ENCODE results near the gene UGT1A4.

The UGT1A4 gene

DNA sequence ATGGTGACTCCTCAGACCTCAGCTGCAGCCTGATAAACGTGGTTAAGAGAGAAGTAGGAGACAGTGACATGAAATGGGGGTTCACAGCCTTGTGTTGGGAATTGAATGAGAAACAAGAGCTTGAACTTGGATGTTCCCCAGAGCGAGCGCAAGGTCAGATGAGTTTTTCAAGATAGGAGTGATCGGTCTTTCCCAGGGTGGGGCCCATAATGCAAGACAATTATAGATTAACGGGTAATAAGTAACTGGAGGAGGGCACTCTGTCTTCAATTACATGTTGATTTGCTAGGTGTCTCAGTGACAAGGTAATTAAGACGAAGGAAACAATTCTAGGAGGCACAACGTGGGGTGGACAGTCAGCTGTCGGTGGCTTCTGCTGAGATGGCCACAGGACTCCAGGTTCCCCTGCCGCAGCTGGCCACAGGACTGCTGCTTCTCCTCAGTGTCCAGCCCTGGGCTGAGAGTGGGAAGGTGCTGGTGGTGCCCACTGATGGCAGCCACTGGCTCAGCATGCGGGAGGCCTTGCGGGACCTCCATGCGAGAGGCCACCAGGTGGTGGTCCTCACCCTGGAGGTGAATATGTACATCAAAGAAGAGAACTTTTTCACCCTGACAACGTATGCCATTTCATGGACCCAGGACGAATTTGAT is 5.8 kb upstream of the UGT1A4 start, which contains the start of gene UGT1A5:
Gene UGT1A5, plus strand, starts transcription at position 297 of the 651 bp plus-strand sequence. Its CDS starts 85 bp downstream, at position 382.
- TF ChIP-seq EP300 (IDR thresholded peaks at IDR 0.05; ENCODE audit: borderline replicate concordance) (no peak), RAD21 (IDR thresholded peaks at IDR 0.05; ENCODE audit: low read depth) (no peak), ZBTB7A (IDR thresholded peaks at IDR 0.05; ENCODE audit: low read depth) (no peak), NFIC (IDR thresholded peaks at IDR 0.05) (no peak), FOXM1 (IDR thresholded peaks at IDR 0.05; ENCODE audit: borderline replicate concordance, low read depth) (no peak), CREB1 (IDR thresholded peaks at IDR 0.05; ENCODE audit: low read depth) (no peak), TCF12 (IDR thresholded peaks at IDR 0.05; ENCODE audit: low read depth) (no peak)
- TF ChIP-seq, protein P1, sequence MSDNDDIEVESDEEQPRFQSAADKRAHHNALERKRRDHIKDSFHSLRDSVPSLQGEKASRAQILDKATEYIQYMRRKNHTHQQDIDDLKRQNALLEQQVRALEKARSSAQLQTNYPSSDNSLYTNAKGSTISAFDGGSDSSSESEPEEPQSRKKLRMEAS (IDR thresholded peaks at IDR 0.05), result no peak

DNA sequence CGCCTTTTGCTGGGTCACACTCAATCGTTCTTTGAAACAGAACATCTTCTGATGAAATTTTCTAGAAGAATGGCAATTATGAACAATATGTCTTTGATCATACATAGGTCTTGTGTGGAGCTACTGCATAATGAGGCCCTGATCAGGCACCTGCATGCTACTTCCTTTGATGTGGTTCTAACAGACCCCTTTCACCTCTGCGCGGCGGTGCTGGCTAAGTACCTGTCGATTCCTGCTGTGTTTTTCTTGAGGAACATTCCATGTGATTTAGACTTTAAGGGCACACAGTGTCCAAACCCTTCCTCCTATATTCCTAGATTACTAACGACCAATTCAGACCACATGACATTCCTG is 5.3 kb upstream of the UGT1A4 start:
- TF ChIP-seq, protein P2, sequence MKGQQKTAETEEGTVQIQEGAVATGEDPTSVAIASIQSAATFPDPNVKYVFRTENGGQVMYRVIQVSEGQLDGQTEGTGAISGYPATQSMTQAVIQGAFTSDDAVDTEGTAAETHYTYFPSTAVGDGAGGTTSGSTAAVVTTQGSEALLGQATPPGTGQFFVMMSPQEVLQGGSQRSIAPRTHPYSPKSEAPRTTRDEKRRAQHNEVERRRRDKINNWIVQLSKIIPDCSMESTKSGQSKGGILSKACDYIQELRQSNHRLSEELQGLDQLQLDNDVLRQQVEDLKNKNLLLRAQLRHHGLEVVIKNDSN (IDR thresholded peaks at IDR 0.05), result no peak
- TF ChIP-seq CEBPB (IDR thresholded peaks at IDR 0.05), result no peak
- no peak for TF ChIP-seq TAF1 (IDR thresholded peaks at IDR 0.05; ENCODE audit: low read depth)
- no peak for TF ChIP-seq ZBTB7A (IDR thresholded peaks at IDR 0.05; ENCODE audit: low read depth)
- no peak for TF ChIP-seq YY1 (IDR thresholded peaks at IDR 0.05; ENCODE audit: low read depth)
- no peak for TF ChIP-seq NFIC (IDR thresholded peaks at IDR 0.05)
- no peak for TF ChIP-seq EGR1 (IDR thresholded peaks at IDR 0.05)
- no peak for TF ChIP-seq CREB1 (IDR thresholded peaks at IDR 0.05; ENCODE audit: low read depth)
- TF ChIP-seq, protein P1 (IDR thresholded peaks at IDR 0.05), result no peak
- no peak for TF ChIP-seq RAD21 (IDR thresholded peaks at IDR 0.05; ENCODE audit: low read depth)
- no peak for TF ChIP-seq TEAD4 (IDR thresholded peaks at IDR 0.05)
- no peak for TF ChIP-seq TCF12 (IDR thresholded peaks at IDR 0.05; ENCODE audit: low read depth)

DNA sequence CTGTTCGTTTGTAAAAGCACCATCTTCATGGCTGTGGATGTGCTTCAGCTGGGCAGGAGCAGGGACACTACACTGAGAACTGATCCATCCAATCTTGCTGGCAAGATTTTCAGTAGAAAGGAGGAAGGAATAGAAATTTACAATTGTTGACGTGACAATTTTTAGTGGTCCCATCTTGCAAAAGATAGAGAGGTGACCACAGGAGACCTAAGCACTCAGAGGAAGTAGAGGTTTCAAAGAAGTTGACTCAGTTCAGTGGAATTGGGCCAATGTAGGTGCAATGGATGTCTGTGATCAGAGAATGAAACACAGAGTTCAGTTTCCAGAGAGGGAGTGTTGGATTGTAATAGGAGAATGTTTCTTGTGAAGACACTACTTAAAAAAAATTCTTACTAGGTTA is 4.4 kb upstream of the UGT1A4 start:
- TF ChIP-seq, protein P2 (IDR thresholded peaks at IDR 0.05), result no peak
- no peak for TF ChIP-seq EP300 (IDR thresholded peaks at IDR 0.05; ENCODE audit: borderline replicate concordance)

DNA sequence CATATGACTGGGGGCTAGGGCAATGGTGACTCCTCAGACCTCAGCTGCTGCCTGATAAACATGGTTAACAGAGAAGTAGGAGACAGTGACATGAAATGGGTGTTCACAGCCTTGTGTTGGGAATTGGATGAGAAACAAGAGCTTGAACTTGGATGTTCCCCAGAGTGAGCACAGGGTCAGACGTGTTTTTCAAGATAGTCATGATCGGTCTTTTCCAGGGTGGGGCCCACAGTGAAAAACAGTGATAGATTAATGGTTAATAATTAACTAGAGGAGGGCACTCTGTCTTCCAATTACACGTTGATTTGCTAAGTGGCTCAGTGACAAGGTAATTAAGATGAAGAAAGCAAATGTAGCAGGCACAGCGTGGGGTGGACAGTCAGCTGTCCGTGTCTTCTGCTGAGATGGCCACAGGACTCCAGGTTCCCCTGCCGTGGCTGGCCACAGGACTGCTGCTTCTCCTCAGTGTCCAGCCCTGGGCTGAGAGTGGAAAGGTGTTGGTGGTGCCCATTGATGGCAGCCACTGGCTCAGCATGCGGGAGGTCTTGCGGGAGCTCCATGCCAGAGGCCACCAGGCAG is 10.3 kb downstream of the UGT1A4 start, which contains the start of gene UGT1A3:
Gene UGT1A3, plus strand, starts transcription at position 320 of the 579 bp plus-strand sequence. Its CDS starts 85 bp downstream, at position 405.
- no peak for TF ChIP-seq CEBPB (IDR thresholded peaks at IDR 0.05)
- TF ChIP-seq, protein P2 (IDR thresholded peaks at IDR 0.05), result no peak
- no peak for TF ChIP-seq ZBTB7A (IDR thresholded peaks at IDR 0.05; ENCODE audit: low read depth)
- no peak for TF ChIP-seq YY1 (IDR thresholded peaks at IDR 0.05; ENCODE audit: low read depth)
- TF ChIP-seq CREB1 (IDR thresholded peaks at IDR 0.05; ENCODE audit: low read depth), result no peak

DNA sequence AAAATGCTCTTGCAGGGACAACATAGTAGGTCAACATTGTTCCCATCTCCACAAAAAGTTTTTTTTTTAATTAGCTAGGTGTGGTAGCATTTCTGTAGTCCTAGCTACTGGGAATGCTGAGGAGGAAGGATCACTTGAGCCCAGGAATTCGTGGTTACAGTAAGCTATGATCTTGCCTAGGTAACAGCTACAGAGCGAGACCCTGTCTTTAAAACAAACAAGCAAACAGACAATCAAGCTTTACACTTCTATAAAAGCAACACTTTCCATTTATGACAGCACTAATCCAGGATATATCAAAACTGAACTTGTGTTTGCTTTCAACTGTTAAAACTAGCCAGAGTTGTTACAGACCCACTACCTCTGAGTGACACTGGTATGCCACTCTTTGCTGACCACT is 22.3 kb downstream of the UGT1A4 start:
- TF ChIP-seq ZBTB7A (IDR thresholded peaks at IDR 0.05; ENCODE audit: low read depth), result no peak

DNA sequence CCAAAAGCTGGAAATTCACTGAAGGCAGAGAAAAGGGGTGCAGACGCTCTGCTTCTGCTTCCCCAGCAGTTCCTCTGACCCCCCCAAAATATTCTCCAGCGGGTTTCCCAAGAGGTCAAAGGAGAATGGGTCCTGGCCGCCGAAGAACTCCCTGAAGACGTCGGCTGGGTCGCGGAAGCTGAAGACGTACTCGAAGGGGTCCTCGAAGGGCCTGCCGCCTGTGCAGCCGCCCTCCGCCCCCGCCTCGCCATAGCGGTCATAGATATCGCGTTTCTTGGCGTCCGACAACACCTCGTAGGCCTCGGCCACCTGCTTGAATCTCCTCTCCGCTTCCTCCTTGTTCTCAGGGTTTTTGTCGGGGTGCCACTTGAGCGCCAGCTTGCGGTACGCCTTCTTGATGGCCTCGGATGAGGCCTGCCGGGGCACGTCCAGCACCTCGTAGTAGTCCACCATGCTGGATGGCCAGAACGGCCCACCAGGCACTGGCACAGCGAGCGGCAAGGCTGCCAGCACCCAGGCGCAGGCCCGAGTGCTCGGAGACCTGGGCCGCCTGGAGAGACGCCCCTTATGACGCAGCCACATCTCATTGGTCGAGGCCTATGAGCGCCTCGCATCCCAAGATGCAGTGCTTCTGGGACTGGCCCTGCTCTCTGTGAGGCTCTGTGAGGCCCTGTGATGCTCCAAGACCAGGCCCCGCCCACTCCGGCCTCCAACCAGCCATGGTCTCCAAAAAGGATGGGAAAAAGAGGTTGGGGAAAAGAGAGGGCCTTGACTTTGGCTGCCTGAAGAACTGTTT is 25.1 kb downstream of the UGT1A4 start:
- no peak for TF ChIP-seq CREB1 (IDR thresholded peaks at IDR 0.05; ENCODE audit: low read depth)
- no peak for TF ChIP-seq TCF12 (IDR thresholded peaks at IDR 0.05; ENCODE audit: low read depth)
- TF ChIP-seq EP300 (IDR thresholded peaks at IDR 0.05; ENCODE audit: borderline replicate concordance), result no peak
- no peak for TF ChIP-seq EGR1 (IDR thresholded peaks at IDR 0.05)

DNA sequence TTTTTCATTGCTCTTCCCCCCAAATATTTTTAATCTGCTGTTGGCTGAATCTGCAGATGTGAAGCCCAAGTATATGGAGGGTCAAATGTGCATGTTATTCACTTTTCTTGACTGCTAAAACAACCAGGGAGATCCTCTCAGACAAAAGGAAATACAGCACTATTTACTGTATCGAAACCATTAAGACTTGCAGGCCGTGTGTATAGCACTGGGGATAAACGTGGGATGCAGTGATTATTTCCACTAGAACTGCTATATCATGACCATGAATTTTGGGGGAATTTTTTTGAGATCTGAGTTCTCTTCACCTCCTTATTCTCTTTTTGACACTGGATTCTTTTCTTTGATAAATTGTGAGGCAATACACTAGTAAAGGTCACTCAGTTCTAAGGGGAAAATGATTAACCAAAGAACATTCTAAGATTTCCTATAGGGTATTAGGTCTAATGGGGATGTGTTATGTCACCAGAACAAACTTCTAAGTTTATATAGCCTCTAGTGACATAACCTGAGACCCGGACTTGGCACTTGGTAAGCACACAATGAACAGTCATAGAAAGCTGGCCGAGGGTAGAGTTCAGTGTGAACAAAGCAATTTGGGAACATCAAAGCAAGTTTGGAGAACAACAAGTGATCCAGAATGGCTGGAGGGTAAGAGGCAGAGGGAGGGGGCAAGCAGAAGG is 26.7 kb downstream of the UGT1A4 start:
- TF ChIP-seq RAD21 (IDR thresholded peaks at IDR 0.05; ENCODE audit: low read depth), result no peak
- no peak for TF ChIP-seq TCF12 (IDR thresholded peaks at IDR 0.05; ENCODE audit: low read depth)
- TF ChIP-seq, protein P3, sequence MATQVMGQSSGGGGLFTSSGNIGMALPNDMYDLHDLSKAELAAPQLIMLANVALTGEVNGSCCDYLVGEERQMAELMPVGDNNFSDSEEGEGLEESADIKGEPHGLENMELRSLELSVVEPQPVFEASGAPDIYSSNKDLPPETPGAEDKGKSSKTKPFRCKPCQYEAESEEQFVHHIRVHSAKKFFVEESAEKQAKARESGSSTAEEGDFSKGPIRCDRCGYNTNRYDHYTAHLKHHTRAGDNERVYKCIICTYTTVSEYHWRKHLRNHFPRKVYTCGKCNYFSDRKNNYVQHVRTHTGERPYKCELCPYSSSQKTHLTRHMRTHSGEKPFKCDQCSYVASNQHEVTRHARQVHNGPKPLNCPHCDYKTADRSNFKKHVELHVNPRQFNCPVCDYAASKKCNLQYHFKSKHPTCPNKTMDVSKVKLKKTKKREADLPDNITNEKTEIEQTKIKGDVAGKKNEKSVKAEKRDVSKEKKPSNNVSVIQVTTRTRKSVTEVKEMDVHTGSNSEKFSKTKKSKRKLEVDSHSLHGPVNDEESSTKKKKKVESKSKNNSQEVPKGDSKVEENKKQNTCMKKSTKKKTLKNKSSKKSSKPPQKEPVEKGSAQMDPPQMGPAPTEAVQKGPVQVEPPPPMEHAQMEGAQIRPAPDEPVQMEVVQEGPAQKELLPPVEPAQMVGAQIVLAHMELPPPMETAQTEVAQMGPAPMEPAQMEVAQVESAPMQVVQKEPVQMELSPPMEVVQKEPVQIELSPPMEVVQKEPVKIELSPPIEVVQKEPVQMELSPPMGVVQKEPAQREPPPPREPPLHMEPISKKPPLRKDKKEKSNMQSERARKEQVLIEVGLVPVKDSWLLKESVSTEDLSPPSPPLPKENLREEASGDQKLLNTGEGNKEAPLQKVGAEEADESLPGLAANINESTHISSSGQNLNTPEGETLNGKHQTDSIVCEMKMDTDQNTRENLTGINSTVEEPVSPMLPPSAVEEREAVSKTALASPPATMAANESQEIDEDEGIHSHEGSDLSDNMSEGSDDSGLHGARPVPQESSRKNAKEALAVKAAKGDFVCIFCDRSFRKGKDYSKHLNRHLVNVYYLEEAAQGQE (IDR thresholded peaks at IDR 0.05; ENCODE audit: low read depth), result no peak
- no peak for TF ChIP-seq TAF1 (IDR thresholded peaks at IDR 0.05; ENCODE audit: low read depth)
- no peak for TF ChIP-seq NFIC (IDR thresholded peaks at IDR 0.05)
- TF ChIP-seq YY1 (IDR thresholded peaks at IDR 0.05; ENCODE audit: low read depth), result no peak
- no peak for TF ChIP-seq TEAD4 (IDR thresholded peaks at IDR 0.05)
- TF ChIP-seq, protein P1 (IDR thresholded peaks at IDR 0.05), result no peak
- no peak for TF ChIP-seq ZBTB7A (IDR thresholded peaks at IDR 0.05; ENCODE audit: low read depth)
- TF ChIP-seq, protein P2 (IDR thresholded peaks at IDR 0.05), result no peak
